Measurements from ENCODE around the gene SEMA3F.

- TF ChIP-seq, protein P1, sequence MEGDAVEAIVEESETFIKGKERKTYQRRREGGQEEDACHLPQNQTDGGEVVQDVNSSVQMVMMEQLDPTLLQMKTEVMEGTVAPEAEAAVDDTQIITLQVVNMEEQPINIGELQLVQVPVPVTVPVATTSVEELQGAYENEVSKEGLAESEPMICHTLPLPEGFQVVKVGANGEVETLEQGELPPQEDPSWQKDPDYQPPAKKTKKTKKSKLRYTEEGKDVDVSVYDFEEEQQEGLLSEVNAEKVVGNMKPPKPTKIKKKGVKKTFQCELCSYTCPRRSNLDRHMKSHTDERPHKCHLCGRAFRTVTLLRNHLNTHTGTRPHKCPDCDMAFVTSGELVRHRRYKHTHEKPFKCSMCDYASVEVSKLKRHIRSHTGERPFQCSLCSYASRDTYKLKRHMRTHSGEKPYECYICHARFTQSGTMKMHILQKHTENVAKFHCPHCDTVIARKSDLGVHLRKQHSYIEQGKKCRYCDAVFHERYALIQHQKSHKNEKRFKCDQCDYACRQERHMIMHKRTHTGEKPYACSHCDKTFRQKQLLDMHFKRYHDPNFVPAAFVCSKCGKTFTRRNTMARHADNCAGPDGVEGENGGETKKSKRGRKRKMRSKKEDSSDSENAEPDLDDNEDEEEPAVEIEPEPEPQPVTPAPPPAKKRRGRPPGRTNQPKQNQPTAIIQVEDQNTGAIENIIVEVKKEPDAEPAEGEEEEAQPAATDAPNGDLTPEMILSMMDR (conservative IDR thresholded peaks at IDR 0.05 in 1 of 2, IDR thresholded peaks at IDR 0.05 in 1 of 2; ENCODE audit: extremely low read depth in 1 of 2, insufficient read depth in 1 of 2, low read depth in 1 of 2, low read length in 2 of 2): no peak
- TF ChIP-seq EZH2 (IDR thresholded peaks at IDR 0.05; ENCODE audit: borderline replicate concordance, low read length): no peak
Observed at GRCh38 chr3:50160561-50160983, 5.4 kb downstream of the SEMA3F start.

Measured in mammary epithelial cell (primary cell).